GM21526 (cell line): ENCODE measurements around the gene OR6J1.
"Not testable (repeated sequence)": the region's sequence is repeated elsewhere in the genome, so short reads cannot be mapped to it uniquely, and the experiment has no call there.

Experiments used
- ATAC-seq: cut with Tn5 transposase; IDR thresholded peaks from one replicate; pipeline ENCODE4 v1.9.1; 2021; ENCODE audit warnings: moderate library complexity; ENCODE audit not compliant: unreplicated experiment, low FRiP score

The OR6J1 gene

GRCh38 chr14:22651586-22651985, 7.4 kb upstream of the OR6J1 start:
- no peak for ATAC-seq

GRCh38 chr14:22650960-22651521, 6.9 kb upstream of the OR6J1 start:
- no peak for ATAC-seq

- ATAC-seq: no peak
Measured at GRCh38 chr14:22650046-22650739, 6.0 kb upstream of the OR6J1 start.

- no peak for ATAC-seq
Measured at GRCh38 chr14:22648506-22648905, 4.4 kb upstream of the OR6J1 start.

GRCh38 chr14:22646570-22647254, 2.6 kb upstream of the OR6J1 start:
- no peak for ATAC-seq

GRCh38 chr14:22641846-22642245, 2.3 kb downstream of the OR6J1 start:
- ATAC-seq: no peak

- ATAC-seq: no peak
Measured at GRCh38 chr14:22640192-22640591, 4.0 kb downstream of the OR6J1 start.

- ATAC-seq: not testable (repeated sequence)
Measured at GRCh38 chr14:22635980-22636379, 8.2 kb downstream of the OR6J1 start.

- no peak for ATAC-seq
Measured at GRCh38 chr14:22634233-22634900, 9.8 kb downstream of the OR6J1 start.

GRCh38 chr14:22630486-22630885, 13.7 kb downstream of the OR6J1 start:
- ATAC-seq: no peak

GRCh38 chr14:22630066-22630465, 14.1 kb downstream of the OR6J1 start:
- ATAC-seq: no peak

GRCh38 chr14:22629361-22629760, 14.8 kb downstream of the OR6J1 start:
- ATAC-seq: no peak

GRCh38 chr14:22627506-22628263, 16.5 kb downstream of the OR6J1 start:
- ATAC-seq: no peak

- ATAC-seq: no peak
Measured at GRCh38 chr14:22626590-22626989, 17.6 kb downstream of the OR6J1 start.

GRCh38 chr14:22623047-22623446, 21.1 kb downstream of the OR6J1 start:
- no peak for ATAC-seq

- no peak for ATAC-seq
Measured at GRCh38 chr14:22622255-22622654, 21.9 kb downstream of the OR6J1 start.

- ATAC-seq: not testable (repeated sequence)
Measured at GRCh38 chr14:22615765-22616164, 28.4 kb downstream of the OR6J1 start.

- ATAC-seq: no peak
Measured at GRCh38 chr14:22614240-22614799, 29.8 kb downstream of the OR6J1 start.

- no peak for ATAC-seq
Measured at GRCh38 chr14:22613736-22614239, 30.4 kb downstream of the OR6J1 start.

- no peak for ATAC-seq
Measured at GRCh38 chr14:22613106-22613695, 31.0 kb downstream of the OR6J1 start.
